IMR-90 (cell line): ENCODE data around the gene KDM2B. TPM values are rescaled to one million over a fixed set of nuclear protein-coding genes. Genes with fewer than 3 reads are reported as not detected.

Experiments
- ATAC-seq: fragments of 200-7000 bp; cut with Tn5 transposase; 2 replicates; pipeline ENCODE4 v1.9.1; 2020; ENCODE audit warnings: low read depth, mild to moderate bottlenecking, moderate library complexity
- BruUV-seq: library from RNA; stranded (reverse); fragments of 400-500 nt; replicated peaks from 2 replicates; lab custom pipeline; 2021; lab: Mats Ljungman, UMichigan
- CTCF ChIA-PET: fragments of 300-600 bp; formaldehyde crosslinking; extraction: SDS; loops from one replicate; lab custom pipeline; 2021; ENCODE audit warnings: antibody characterized with exemption; lab: Yijun Ruan, JAX
- POLR2A ChIA-PET: fragments of 300-600 bp; sonication (Branson Sonifier 250); formaldehyde crosslinking; loops from one replicate; lab custom pipeline; 2022; ENCODE audit warnings: antibody characterized with exemption; ENCODE audit not compliant: unreplicated experiment; lab: Charles Lee
- DNase-seq: peaks from one replicate; pipeline ENCODE4 v3.0.0; 2013
- H2AFZ ChIP-seq: replicated peaks from 2 replicates; pipeline ENCODE3; 2013; ENCODE audit warnings: low read length, mild to moderate bottlenecking; ENCODE audit not compliant: poor library complexity
- H2AK5ac ChIP-seq: 2 replicates; pipeline ENCODE4 v1.6.1; 2013; ENCODE audit warnings: low read depth, low read length, inconsistent platforms
- H2AK9ac ChIP-seq: replicated peaks from 2 replicates; pipeline ENCODE3; 2013; ENCODE audit warnings: mild to moderate bottlenecking, low read depth, low read length, moderate library complexity; ENCODE audit not compliant: poor library complexity
- H2BK120ac ChIP-seq: 2 replicates; pipeline ENCODE4 v1.6.1; 2013; ENCODE audit warnings: low read depth, low read length, inconsistent platforms
- H2BK15ac ChIP-seq: 3 replicates; pipeline ENCODE4 v1.6.1; 2013; ENCODE audit warnings: low read depth, low read length, inconsistent platforms
- H2BK20ac ChIP-seq: 2 replicates; pipeline ENCODE4 v1.6.1; 2013; ENCODE audit warnings: low read depth, mild to moderate bottlenecking, inconsistent platforms, low read length, moderate library complexity
- H2BK5ac ChIP-seq: 2 replicates; pipeline ENCODE4 v1.6.1; 2013; ENCODE audit warnings: mild to moderate bottlenecking, low read depth, low read length, inconsistent platforms; ENCODE audit not compliant: poor library complexity, severe bottlenecking
- H3K14ac ChIP-seq: replicated peaks from 2 replicates; pipeline ENCODE4 v1.6.1; 2013; ENCODE audit warnings: low read depth, low read length, inconsistent platforms
- H3K18ac ChIP-seq: 2 replicates; pipeline ENCODE4 v1.6.1; 2013; ENCODE audit warnings: low read depth, low read length, control low read depth
- H3K23ac ChIP-seq: 2 replicates; pipeline ENCODE4 v1.6.1; 2013; ENCODE audit warnings: low read depth, low read length, inconsistent platforms
- H3K27ac ChIP-seq: 2 replicates; pipeline ENCODE4 v1.5.1; 2013; ENCODE audit warnings: mild to moderate bottlenecking, control low read depth, low read length; ENCODE audit not compliant: insufficient read depth
- H3K27me3 ChIP-seq: 2 replicates; pipeline ENCODE4 v1.6.1; 2013; ENCODE audit warnings: low read length; ENCODE audit not compliant: control insufficient read depth, insufficient read depth
- H3K36me3 ChIP-seq: 2 replicates; pipeline ENCODE4 v1.6.1; 2013; ENCODE audit warnings: low read length, mixed read lengths; ENCODE audit not compliant: control insufficient read depth, insufficient read depth
- H3K4ac ChIP-seq: 2 replicates; pipeline ENCODE4 v1.6.1; 2013; ENCODE audit warnings: low read depth, low read length, inconsistent platforms
- H3K4me1 ChIP-seq: 2 replicates; pipeline ENCODE4 v1.6.1; 2013; ENCODE audit warnings: low read length, mixed read lengths; ENCODE audit not compliant: control insufficient read depth, insufficient read depth
- H3K4me2 ChIP-seq: 2 replicates; pipeline ENCODE4 v1.6.1; 2013; ENCODE audit warnings: low read depth, mild to moderate bottlenecking, control low read depth, low read length, moderate library complexity
- H3K4me3 ChIP-seq: 2 replicates; pipeline ENCODE4 v1.5.1; 2013; ENCODE audit warnings: low read depth, mild to moderate bottlenecking, control low read depth, low read length, moderate library complexity; ENCODE audit not compliant: insufficient read depth
- H3K56ac ChIP-seq: 2 replicates; pipeline ENCODE4 v1.6.1; 2013; ENCODE audit warnings: low read length, inconsistent platforms; ENCODE audit not compliant: insufficient read depth; ENCODE audit errors: extremely low read depth
- H3K79me1 ChIP-seq, 2 experiments: 2 replicates each; pipeline ENCODE4 v1.6.1; 2013; ENCODE audit warnings: low read length in 2 of 2, inconsistent platforms in 1 of 2, low read depth in 1 of 2
- H3K9ac ChIP-seq: 2 replicates; pipeline ENCODE4 v1.6.1; 2013; ENCODE audit warnings: low read depth, low read length, control low read depth
- H3K9me1 ChIP-seq: 2 replicates; pipeline ENCODE4 v1.6.1; 2013; ENCODE audit warnings: low read length, inconsistent platforms; ENCODE audit not compliant: insufficient read depth
- H3K9me3 ChIP-seq: 2 replicates; pipeline ENCODE4 v1.6.1; 2013; ENCODE audit warnings: low read length; ENCODE audit not compliant: control insufficient read depth, insufficient read depth
- H4K20me1 ChIP-seq: 2 replicates; pipeline ENCODE4 v1.6.1; 2013; ENCODE audit warnings: low read length, inconsistent platforms; ENCODE audit not compliant: insufficient read depth
- H4K5ac ChIP-seq: 2 replicates; pipeline ENCODE4 v1.6.1; 2013; ENCODE audit warnings: mild to moderate bottlenecking, low read depth, low read length, control low read depth
- H4K8ac ChIP-seq, 2 experiments: 2 replicates each; pipeline ENCODE4 v1.6.1; 2013; ENCODE audit warnings: low read depth in 2 of 2, low read length in 2 of 2, control low read depth in 1 of 2, inconsistent platforms in 1 of 2
- H4K91ac ChIP-seq: 2 replicates; pipeline ENCODE4 v1.6.1; 2013; ENCODE audit warnings: low read depth, low read length, inconsistent platforms; ENCODE audit not compliant: insufficient read depth
- CEBPB ChIP-seq: IDR thresholded peaks from 2 replicates; pipeline ENCODE4 v1.6.1; 2012; ENCODE audit warnings: low read depth, low read length, improper control_type of control experiment
- CHD1 ChIP-seq: IDR thresholded peaks from 2 replicates; pipeline ENCODE4 v1.6.1; 2012; ENCODE audit warnings: low read depth, low read length, improper control_type of control experiment
- CTCF ChIP-seq: conservative IDR thresholded peaks from 2 replicates; pipeline ENCODE4 v1.5.1; 2012; ENCODE audit warnings: mild to moderate bottlenecking, low read depth, low read length, improper control_type of control experiment
- FOS ChIP-seq: fragments of 150-350 bp; IDR thresholded peaks from 2 replicates; pipeline ENCODE4 v1.6.1; 2016; ENCODE audit warnings: low read depth, low read length
- MAFK ChIP-seq: IDR thresholded peaks from 2 replicates; pipeline ENCODE4 v1.6.1; 2012; ENCODE audit warnings: low read depth, low read length, improper control_type of control experiment
- MAZ ChIP-seq: IDR thresholded peaks from 2 replicates; pipeline ENCODE4 v1.6.1; 2012; ENCODE audit warnings: low read depth, mild to moderate bottlenecking, low read length, improper control_type of control experiment, moderate library complexity, borderline replicate concordance
- MXI1 ChIP-seq: IDR thresholded peaks from 2 replicates; pipeline ENCODE4 v1.6.1; 2012; ENCODE audit warnings: low read depth, mild to moderate bottlenecking, low read length, moderate library complexity, borderline replicate concordance
- POLR2A ChIP-seq: IDR thresholded peaks from 2 replicates; pipeline ENCODE4 v1.6.1; 2012; ENCODE audit warnings: mild to moderate bottlenecking, low read depth, low read length
- RAD21 ChIP-seq: IDR thresholded peaks from 2 replicates; pipeline ENCODE4 v1.6.1; 2012; ENCODE audit warnings: low read length, improper control_type of control experiment
- RCOR1 ChIP-seq: IDR thresholded peaks from 2 replicates; pipeline ENCODE4 v1.6.1; 2012; ENCODE audit warnings: mild to moderate bottlenecking, low read length, improper control_type of control experiment; ENCODE audit not compliant: insufficient replicate concordance
- RFX5 ChIP-seq: IDR thresholded peaks from 2 replicates; pipeline ENCODE4 v1.8.0; 2012; ENCODE audit warnings: low read depth, mild to moderate bottlenecking, low read length, moderate library complexity
- USF2 ChIP-seq: fragments of 150-350 bp; IDR thresholded peaks from 2 replicates; pipeline ENCODE4 v1.6.1; 2017; ENCODE audit warnings: mild to moderate bottlenecking, antibody characterized with exemption, low read length, low read depth
- WGBS, 2 experiments: methylation state at CpG; one replicate each; pipeline versions ENCODE4 v1.1.5 to v1.1.7; 2013; ENCODE audit warnings: missing lambda C conversion rate in 2 of 2; ENCODE audit not compliant: insufficient read length in 1 of 2; ENCODE audit errors: extremely low coverage in 2 of 2; 5-methylcytosine and 5-hydroxymethylcytosine counted together
- dilution Hi-C: fragments of 300-500 bp; cut with HindIII; formaldehyde crosslinking; loops from one replicate; pipeline ENCODE4 v1.14.3; 2018; ENCODE audit warnings: low sequenced_read_pairs; ENCODE audit not compliant: unreplicated experiment
- in situ Hi-C: fragments of 300-500 bp; cut with MboI; formaldehyde crosslinking; loops from 3 replicates; pipeline ENCODE4 v1.14.3; 2019; ENCODE audit warnings: low sequenced_read_pairs, inconsistent platforms, mixed read lengths
- intact Hi-C: fragments of 100-400 bp; cut with micrococcal nuclease; formaldehyde crosslinking; loops from 2 replicates; pipeline ENCODE4 v1.10.0; 2022
- polyA plus RNA-seq, 3 experiments: library from polyadenylated mRNA; depleted of rRNA; stranded (reverse); fragments of >200 nt; gene quantifications; 2 replicates each; pipeline ENCODE4 v1.2.3, GENCODE V29; 2012; ENCODE audit warnings: low replicate concordance in 1 of 3
- total RNA-seq: library from RNA; depleted of rRNA; stranded (reverse); fragments of >200 nt; gene quantifications from 2 replicates; pipeline ENCODE4 v1.2.3, GENCODE V29; 2012
- TF ChIP-seq, protein P1 (sequence below): fragments of 150-350 bp; IDR thresholded peaks from 2 replicates; pipeline ENCODE4 v1.6.1; 2016; ENCODE audit warnings: low read depth, mild to moderate bottlenecking, low read length, moderate library complexity, borderline replicate concordance

KDM2B gene
- total and polyA plus RNA-seq, 2 of the 4 experiments (the other 2 are of a cell fraction): 22.6 to 24.2 TPM

DNA sequence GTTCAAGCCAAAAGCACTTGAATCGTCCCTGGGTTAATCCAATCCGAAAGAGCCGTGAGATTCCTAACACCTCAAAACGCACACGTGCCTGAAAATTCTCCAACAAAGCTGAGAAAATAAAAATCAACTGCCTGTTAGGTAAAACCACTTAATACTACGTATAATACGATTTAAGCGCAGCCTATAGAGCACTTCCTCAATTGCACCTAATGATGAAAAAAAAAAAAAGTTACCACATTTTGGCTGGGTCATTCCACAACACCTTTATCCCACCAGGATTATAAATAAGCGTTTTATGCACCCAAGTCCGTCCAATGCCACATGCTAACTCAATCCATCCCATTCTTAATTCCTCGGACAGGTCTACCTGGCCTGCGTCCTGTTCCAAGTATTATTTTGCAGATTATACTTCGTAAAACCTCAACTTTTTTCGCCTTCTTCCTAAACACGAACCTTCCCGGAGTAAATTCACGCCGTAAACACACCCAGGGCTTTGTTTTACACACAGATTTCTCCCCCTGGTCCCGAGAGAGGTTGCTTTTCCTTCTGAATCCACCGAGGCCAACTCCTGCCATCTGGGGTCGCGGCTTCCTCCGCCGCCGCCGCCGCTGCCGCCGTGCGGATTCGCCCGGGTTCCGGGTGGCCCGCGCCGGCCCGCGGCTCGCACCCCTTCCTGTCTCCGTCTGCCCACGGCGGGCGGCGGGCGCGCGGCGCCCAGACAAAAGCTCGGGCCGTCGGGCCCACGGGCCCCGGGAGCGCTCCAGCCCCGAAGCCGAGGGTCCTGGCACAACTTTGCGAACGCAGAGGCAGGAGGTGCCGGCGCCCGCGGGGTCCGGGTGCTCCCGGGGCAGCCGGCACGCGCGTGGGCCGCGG lies 114.7 kb downstream of the KDM2B start:
- H3K18ac ChIP-seq: no peak overlapping the region; the same call in 1 of the 2 replicates
- H2BK120ac ChIP-seq: no peak overlapping the region
- H4K5ac ChIP-seq: no peak overlapping the region; the same call in 1 of the 2 replicates
- H3K9me1 ChIP-seq: peaks cover 5% of the 10 kb centered on the region; the same call in 1 of the 2 replicates
- ChIA-PET CTCF (interaction anchor here (0.6 kb wide), 1 partner anchor 134 kb away, joined by 3 read pairs; no protein-coding TSS in a partner anchor), POLR2A (interaction anchor here (0.6 kb wide), 1 partner anchor 45 kb away, joined by 7 read pairs; no protein-coding TSS in a partner anchor)
- intact Hi-C loops (no loop called here), dilution Hi-C loops (no loop called here), in situ Hi-C loops (no loop called here)
- 18% methylated on average over 19 of the region's 70 CpGs; no CpG with 5 or more reads in 1 of the 2 experiments for WGBS, 2 experiments
- peak overlapping the region; percentile 42; the same call in 1 of the 2 replicates for H2AK5ac ChIP-seq
- no peaks in the 10 kb centered on the region; the same call in 1 of the 2 replicates for H3K36me3 ChIP-seq
- H2AFZ ChIP-seq: peak overlapping the region; percentile 81
- H3K14ac ChIP-seq: peak overlapping the region; percentile 6
- ATAC-seq (peak; percentile 3), DNase-seq (no peak)
- no peak overlapping the region for H2BK20ac ChIP-seq
- H3K4me1 ChIP-seq: peaks cover 3% of the 10 kb centered on the region; the same call in 1 of the 2 replicates
- H3K4me2 ChIP-seq: peak overlapping the region; percentile 100
- H3K9ac ChIP-seq: peak overlapping the region; percentile 96
- H3K4me3 ChIP-seq: peak overlapping the region; percentile 78
- peak overlapping the region; percentile 26 to 42; a peak in 2 of 4 replicates for H4K8ac ChIP-seq
- peak overlapping the region; percentile 40 for H2AK9ac ChIP-seq
- H3K9me3 ChIP-seq: no peaks in the 10 kb centered on the region
- no TSS peak for BruUV-seq
- peaks cover 17 to 55% of the 10 kb centered on the region in 2 experiments for H3K79me1 ChIP-seq
- H2BK5ac ChIP-seq: peak overlapping the region; percentile 73
- H3K27ac ChIP-seq: peak overlapping the region; percentile 79
- peak overlapping the region; percentile 13; the same call in 1 of the 2 replicates for H3K4ac ChIP-seq
- peak overlapping the region; percentile 43; the same call in 1 of the 2 replicates for H3K56ac ChIP-seq
- peaks cover 38% of the 10 kb centered on the region for H4K20me1 ChIP-seq
- H2BK15ac ChIP-seq: no peak overlapping the region
- no peaks in the 10 kb centered on the region for H3K27me3 ChIP-seq
- no peak overlapping the region; the same call in 1 of the 2 replicates for H4K91ac ChIP-seq
- H3K23ac ChIP-seq: peak overlapping the region; percentile 32
- no peak for TF ChIP-seq MXI1
- no peak for TF ChIP-seq RAD21
- TF ChIP-seq CHD1: no peak
- TF ChIP-seq, protein P1, sequence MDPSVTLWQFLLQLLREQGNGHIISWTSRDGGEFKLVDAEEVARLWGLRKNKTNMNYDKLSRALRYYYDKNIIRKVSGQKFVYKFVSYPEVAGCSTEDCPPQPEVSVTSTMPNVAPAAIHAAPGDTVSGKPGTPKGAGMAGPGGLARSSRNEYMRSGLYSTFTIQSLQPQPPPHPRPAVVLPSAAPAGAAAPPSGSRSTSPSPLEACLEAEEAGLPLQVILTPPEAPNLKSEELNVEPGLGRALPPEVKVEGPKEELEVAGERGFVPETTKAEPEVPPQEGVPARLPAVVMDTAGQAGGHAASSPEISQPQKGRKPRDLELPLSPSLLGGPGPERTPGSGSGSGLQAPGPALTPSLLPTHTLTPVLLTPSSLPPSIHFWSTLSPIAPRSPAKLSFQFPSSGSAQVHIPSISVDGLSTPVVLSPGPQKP: no peak
- TF ChIP-seq RFX5: no peak
- TF ChIP-seq CEBPB: no peak
- no peak for TF ChIP-seq POLR2A
- TF ChIP-seq CTCF: no peak
- no peak for TF ChIP-seq MAZ
- TF ChIP-seq RCOR1: no peak
- TF ChIP-seq MAFK: no peak
- TF ChIP-seq USF2: no peak
- TF ChIP-seq FOS: no peak
